DMS 273 (cell line): ENCODE results near the gene FARP1.

Experiments
- DNase-seq: peaks from one replicate; lab custom pipeline; 2025; ENCODE audit not compliant: unreplicated experiment; lab: John Stamatoyannopoulos, UW

FARP1 gene

DNA sequence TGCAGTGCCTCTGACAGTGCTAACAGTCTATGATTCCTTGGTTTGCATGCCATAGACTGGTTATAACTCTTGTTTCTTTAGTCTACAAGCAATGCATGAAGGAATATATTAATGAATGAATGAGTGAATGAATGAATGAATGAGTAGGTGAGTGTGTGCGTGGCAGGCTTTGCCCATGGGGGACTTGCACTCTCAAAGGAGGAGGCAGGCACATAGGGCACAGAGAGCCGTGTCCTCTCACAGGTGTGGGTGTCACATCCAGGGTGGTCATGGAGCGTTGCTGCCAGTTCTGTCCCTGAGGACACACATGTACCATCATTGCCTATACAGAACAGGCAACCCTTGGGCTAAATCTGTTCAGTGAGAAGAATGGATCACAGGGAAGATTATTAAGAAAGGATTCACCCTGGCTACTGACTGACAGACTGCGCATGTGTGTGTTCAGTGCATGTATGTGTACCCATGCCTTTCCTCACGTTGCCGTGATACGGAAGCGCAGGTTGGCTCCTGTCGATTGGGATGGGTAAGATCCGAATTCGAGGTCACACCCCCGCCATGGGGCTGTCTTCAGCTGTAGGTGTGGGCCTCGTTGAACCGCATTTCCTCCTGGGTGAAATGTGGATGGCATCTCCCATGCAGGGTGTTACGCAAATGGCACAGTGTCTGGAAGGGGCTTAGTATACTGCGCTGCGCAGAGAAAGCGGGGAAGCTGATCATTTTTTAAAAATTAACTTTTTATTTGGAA lies 272.6 kb downstream of the FARP1 start:
- DNase-seq: no peak

DNA sequence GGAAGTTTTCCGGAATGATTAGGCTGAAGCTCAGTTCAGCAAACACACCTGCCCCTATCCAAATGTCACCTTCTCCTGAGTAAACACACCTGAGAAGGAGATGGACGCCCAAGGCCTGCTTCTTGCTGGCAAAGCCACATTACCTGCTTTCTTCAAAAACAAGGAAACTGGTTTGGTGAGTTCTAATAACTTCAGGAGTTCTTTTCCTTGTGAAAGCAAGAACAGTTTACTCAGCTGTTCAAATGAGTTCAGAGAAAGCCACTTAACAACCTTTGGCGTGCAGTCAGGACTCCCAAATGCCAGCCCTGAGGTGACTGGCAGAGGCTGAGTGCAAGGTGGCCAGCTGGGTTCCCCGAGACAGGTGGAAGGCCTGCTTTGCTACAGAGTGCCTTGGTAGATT lies 273.5 kb downstream of the FARP1 start:
- no peak for DNase-seq

DNA sequence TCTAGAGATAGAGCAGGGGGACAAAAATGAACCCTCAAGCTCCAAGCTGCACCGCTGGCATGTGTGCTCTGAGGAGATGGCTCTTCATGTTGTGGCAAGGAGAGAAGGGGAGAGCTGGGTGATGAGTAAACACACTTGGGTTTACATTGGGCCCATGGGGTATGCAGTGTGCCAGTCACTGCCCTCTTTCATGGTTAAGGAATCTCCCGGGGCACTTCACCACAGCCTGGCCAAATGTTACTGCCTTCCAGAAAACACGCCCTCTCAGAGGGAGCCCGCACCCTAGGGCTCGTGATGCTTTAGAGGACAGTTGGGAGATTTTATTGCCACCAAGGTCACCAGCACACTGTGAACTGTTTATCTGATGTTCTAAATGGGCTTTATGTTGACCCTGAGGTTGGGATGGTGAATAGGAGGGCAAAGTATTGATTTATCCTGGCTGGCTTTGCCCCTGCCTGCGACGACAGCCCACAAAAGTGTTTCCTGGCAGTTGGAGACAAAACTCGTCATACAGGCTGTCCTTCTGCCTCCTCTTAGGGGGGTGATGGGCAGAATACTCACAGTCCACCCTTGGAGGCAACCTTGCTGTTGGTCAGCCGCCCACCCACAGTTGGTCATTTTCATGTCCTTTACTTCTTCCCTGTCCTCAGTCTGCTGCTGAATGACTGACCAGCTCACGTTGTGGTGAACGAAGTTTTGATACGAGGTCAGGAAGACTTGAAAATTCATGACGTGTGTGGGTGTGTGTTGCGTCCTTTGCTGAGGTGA lies 277.1 kb downstream of the FARP1 start:
- no peak for DNase-seq

DNA sequence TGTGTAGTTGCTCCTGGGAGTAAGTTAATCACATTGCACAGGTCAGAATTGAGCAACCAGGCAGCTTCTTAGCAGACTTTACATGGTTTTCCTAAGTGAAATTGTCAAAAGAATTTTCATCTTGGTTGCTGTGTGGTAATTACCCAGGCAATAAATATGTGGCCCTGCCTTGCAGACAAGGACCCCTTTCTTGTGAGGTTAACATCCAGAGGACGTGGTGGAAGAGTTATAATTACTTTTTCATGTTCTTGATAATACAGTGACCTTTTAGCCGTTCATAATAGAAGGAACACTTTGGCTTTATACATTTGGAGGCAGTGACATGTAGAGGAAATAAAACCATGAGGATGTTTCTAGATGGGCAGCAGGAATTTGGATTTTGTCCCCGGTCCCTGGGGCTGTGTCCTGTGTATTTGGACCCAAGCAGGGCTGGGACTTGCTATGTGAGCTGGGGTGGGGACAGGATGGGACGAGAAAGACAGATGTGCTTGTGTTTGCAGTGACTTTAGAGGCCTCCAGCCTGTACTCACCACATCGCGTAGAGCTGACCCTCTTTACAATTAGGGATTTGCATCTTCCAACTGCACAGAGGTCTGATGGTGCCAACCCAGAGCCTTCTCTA lies 277.8 kb downstream of the FARP1 start:
- DNase-seq: no peak

DNA sequence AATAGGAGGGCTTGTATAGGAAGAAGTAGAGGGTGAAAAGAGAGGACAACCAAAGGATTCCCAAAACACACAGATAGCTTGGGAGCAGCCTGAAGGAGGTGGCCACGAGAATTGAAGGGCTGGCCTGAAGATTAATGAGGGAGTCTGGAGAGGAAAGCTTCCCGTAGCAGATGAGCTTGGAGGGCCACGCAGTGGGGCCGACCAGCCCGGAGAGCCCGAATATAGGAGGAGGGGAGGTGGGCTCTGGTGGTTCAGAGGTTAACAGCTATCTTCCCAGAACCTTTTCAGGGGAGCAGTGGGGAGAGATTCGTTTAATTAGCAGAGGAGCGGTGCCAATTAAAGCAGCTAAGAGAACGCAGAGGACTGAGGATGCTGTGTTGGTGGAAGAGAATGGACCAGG lies 279.2 kb downstream of the FARP1 start:
- no peak for DNase-seq

DNA sequence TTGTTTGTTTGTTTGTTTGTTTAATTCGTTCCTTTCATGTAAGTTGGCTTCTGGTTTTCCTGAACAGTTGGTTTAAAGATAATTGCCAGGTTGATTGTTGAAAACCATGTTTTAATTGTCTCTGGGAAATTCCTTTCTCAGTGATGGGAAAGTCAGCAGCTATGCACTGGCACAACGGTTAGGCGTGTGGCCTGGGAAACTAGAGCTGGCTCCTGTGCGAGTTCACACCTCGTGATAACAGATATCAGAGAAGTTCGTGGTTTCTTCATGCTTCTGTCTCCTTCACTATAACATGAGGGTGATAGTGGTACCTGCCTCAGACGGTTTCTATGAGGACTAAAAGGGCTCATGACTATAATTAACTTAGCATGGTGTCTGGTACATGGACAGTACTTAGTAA lies 280.5 kb downstream of the FARP1 start:
- no peak for DNase-seq

DNA sequence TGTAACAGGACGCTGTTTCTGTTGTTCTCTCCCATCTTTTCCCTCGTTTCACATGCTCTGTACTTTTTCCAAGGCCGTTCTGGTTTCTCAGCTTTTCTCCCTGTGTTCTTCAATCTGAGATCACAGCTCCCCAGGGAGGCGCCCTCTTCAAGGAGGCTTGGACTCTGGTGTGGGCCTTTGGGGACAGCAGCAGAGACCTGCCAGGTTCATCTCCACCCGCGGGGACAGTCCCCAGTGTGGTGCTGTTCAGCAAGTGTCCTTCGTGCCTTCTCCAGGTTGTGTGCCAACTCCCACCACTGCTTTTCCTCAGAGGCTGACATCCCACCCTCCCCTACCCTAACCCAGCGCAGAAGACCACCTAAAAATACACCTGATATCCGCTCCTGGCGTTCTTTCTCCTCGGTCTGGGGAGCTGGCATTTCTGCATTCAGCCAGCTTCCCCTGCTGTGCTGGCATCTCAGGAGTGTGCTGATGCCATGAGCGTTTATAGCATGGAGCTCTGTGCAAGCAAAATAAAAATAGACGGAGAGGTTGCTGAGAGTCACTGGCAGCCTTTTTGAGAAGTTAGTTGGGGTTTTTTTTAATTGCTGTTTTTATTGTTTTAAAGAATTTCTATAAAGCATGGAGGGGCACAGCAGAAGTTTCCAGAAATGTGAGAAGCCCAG lies 284.6 kb downstream of the FARP1 start:
- no peak for DNase-seq

DNA sequence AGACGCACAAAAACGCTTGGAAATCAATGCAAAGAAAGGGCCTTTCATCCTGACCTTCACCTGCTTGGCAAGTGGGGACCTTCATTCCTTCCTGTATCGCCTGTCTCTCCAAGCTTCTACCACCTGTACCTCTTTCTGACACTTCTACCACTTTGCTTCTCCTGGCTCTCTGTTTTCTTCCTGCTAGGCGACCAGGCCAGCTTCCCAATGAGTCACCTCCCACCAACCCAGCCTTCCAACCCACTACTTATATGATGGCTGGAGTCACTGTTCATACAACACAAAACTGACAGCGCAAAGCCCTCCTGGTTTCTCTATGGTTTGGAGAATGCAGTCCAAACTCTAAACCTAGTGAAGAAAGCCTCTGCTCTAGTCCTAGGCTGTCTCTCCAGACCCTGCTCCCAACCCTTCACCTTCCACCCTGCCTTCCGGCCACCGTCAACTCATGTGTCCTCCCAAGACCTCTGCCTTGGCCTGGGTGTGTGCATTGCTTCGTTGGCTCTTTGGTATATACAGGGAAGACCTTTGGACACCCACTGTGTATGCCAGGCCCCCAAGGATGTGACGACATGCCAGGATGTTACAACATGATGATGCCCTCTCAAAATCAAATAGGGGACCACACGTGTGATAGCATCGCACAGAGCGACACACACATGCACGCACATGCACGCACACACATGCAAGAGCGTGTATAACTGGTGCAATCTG lies 285.5 kb downstream of the FARP1 start:
- DNase-seq: no peak

DNA sequence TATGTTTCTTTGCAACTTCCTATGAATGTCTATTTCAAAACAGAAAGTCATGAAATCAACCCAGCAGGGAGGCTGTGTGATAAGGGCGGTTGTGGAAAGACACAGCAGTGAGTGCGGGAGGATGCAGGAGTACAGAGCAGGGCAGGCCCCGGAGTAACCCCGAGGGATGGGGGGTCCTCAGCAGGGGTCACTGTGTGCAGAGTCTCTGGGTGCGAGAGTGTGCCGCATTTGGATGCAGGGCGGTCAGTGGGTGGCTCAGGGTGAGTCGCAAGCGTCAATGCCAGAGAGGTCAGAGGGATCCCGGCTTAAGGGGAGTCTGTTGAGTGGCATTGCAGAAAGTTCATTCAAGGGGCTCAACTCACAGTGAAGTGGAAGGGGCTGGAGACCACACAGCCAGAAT lies 286.2 kb downstream of the FARP1 start:
- DNase-seq: no peak

DNA sequence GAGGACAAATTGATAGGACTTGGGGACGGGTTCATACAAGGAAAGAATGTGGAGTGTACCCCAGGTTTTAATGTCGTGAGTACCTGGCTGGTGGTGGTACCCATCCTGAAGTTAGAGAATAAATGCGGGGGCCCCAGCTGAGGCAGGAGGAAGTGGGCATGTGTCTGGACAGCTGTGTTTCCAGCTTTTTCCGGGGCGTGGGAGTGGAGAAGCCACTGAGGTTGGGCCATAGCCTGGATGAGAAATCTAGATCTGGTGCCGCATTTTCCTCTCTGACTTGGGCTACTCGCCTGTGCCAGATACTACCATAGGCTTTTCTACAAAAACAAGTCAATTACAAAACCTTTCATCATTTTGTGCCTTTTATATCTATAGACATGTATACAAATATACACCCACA lies 286.6 kb downstream of the FARP1 start:
- no peak for DNase-seq

DNA sequence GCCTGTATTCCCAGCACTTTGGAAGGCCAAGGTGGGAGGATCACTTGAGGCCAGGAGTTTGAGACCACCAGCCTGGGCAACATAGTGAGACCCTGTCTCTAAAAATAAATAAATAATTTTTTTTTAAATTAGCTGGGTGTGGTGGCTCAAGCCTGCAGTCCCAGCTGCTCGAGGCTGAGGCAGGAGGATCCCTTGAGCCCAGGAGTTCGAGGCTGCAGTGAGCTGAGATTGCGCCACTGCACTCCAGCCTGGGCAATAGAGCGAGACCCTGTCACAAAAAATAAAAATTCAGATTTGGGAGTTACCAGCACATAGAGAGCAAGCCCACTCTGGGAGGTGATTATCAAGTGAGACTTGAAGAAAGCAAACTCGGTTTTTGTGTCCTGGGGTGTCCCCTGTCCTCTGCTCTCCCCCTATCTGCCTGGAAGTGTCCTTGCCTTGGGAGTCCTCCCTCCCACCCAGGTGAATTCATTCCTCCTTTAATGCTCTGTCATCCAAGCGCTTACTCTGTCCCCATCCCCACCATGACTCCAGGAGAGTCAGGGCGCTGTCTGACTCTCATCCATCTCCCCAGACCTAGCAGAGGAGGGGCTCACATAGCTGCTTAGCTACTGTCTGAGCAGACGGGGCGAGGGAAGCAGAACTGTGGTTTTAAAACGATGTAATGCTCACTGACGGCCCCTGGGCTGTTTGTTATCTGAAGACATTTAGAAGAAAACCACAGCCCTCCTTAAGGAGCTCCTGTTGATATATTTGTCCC lies 287.3 kb downstream of the FARP1 start:
- DNase-seq: no peak

DNA sequence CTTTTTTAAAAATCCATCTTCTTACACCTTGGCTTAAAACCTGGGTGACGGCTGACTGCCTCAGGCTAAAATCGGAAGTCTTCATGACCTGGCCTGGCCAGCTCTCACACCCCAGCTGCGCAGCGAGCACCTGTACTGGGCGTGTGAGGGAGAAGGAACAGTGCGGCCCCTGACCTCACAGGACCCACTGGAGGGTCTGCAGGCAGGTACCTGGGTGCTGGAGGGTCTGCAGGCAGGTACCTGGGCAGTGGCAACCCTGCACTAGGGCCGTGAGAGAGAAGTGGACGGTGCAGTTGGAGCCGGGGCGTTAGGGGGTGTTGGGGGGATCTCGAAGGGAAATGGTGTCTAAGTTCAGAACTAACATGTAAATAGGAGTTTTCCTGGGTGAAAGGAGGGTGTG lies 289.7 kb downstream of the FARP1 start:
- DNase-seq: no peak

DNA sequence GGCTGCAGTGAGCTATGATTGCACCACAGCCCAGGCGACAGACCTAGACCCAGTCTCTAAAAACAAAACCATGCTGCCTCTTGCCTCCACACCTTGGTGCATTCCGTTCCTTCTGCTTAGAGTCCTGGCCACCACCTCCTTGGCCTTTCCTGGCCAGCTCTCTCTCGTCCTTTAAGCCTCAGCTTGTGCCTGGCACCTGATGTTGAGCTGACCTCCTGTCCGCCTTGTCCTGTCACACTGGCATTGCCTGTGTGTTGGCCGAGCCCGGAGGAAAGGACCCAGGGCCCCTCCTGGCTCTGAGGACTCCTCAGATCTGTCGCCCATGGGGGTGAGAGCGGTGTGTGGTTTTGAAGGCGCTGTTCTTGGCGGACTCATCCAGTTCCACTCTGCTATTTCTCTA lies 290.8 kb downstream of the FARP1 start:
- DNase-seq: no peak

DNA sequence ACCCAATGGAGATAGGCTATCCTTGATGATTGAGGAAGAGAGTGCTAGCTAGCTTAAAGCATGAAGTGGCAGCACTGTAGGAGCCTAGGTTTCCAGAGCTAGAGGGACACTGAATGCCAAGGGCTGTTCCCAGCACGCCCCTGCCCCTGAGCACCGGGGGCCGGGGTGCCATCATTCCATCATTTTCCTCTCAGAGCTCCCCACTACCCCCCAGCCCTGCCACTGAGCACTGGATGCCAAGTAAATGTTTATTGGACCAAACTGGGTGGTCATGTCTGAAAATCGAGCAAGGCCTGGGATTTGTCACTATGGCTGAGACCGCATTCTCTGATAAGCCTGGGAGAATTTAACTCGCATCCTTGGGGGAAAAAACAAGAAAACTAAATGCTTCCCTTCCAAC lies 291.2 kb downstream of the FARP1 start:
- no peak for DNase-seq

DNA sequence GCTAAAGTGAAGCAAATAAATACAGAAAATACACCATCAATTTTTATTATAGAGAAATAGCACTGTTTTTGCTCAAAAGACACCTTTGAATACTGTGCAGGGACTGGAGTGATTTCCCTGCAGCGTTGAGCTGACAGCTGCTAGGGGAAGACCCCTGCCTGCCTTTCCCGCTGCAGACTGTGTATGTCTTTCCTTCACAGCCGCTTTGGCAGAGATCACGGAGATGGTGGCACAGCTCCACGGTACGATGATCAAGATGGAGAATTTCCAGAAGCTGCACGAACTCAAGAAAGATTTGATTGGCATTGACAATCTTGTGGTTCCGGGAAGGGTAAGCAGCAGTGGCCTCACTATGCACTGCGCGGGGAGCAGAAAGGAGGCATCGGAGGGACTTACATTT lies 292.5 kb downstream of the FARP1 start:
- no peak for DNase-seq

DNA sequence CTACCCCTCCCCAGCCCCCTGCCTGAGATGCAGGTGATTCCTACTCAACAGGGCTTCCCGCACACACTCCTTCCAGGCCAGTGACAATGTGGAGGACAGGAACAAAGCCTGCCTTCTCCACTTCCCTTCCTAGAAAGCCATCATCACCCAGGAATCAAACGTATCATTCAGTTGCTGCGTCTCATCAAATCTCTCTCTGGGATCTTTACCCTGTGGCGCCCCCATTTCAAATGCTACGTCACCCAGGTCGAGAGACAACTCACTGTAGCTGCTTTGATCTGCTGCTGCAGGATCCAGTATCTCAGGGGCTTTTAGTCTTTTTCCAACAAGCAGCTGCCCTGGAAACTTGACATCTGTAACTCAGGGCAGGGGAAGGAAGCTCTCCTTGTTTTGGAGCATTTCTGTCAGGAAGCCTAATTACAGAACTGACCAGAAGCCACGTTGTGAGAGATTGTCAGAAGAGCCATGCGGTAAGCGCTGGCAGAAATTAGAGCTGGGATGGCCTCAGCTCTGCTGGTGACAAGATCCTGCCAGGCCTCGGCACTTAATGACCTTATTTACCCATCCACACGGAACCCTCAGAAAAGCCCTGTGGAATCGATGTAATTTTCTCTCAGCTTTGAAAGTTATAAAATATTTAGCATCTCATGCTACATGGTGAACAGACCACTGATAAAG lies 293.5 kb downstream of the FARP1 start:
- DNase-seq: no peak

DNA sequence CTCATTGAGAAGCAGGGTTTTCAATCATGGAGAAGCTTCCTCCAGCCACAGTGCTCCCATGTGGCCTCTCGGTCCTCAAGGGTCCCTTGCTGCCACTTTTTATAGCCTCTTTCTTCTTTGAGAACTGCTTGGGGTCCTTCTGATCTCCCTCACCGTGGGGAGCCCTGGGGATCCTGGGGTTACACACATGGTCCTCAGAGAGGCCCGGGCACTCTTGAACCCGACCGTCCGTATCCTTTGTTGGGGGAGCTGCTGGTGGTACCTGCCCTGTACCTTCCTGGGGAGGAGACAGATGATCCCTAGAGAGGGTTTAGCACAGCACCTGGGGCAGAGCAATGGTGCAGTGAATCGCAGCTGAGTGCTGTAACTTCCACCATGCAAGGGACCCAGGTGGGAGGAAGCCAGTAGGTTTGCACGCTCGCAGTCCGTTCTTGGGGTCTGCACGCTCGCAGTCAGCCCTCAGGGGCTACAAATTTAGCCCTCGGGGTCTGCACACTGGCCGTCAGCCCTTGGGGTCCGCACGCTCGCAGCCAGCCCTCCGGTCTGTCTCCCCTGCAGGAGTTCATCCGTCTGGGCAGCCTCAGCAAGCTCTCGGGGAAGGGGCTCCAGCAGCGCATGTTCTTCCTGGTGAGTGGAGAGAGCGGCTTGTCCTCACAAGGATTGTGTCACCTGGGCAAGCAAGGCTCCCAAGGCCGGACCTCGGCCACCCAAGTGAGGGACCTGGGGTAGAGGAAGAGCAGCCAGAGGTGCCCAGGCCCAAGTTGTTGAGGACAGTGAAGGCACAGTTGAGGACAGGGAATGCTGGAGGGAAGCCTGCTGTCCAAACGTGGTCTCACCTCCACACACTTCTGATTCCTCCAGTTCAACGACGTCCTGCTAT lies 295.6 kb downstream of the FARP1 start:
- no peak for DNase-seq

DNA sequence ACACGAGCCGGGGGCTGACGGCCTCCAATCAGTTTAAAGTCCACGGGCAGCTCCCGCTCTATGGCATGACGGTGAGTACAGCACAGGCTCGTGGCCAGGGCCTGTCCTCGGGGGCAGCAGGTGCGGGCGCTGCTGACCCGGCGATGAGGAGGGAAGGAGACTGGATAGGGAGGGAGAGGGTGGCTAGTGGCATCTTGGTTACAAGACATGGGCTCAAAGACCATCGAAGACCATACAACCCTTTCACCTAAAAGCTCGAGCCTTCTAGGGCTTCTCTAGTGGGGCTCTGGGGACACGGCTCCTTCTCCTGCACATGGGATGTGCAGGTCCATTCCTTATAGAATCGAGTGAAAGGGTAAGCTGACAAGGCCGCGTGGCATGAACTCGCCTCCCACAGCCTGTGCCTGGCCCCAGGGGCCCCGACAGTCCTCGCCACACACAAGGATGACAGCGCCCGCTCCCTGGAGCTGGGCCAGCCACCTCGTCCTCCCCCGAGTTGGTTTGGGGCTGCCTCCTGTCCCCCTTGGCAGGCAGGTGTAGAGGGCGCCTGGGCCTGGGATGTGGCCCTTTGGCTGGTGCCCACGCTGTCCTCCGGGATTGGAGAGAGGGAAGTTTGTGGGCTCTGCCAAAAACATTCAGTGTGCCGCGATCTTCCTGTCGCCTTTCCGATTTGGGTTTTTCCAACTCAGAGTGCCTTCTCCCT lies 296.4 kb downstream of the FARP1 start:
- DNase-seq: no peak
